Measurements from ENCODE around the gene ANAPC16. TPM values are rescaled to one million over a fixed set of nuclear protein-coding genes. Genes with fewer than 3 reads are reported as not detected.
"Not testable (repeated sequence)": the region's sequence is repeated elsewhere in the genome, so short reads cannot be mapped to it uniquely, and the experiment has no call there.

Gene ANAPC16
- total RNA-seq, 1 donor from 2014 or later, result 53.2 TPM

- no peaks in the 10 kb centered on the region for H3K36me3 Mint-ChIP-seq (ENCODE audit: low read depth)
- no peak overlapping the region for H3K4me3 Mint-ChIP-seq
- H3K27ac Mint-ChIP-seq (ENCODE audit: unreplicated experiment), result no peak overlapping the region
- H3K9me3 Mint-ChIP-seq, result no peaks in the 10 kb centered on the region
- H3K27me3 Mint-ChIP-seq (ENCODE audit: low read depth), result no peaks in the 10 kb centered on the region
- H3K4me1 Mint-ChIP-seq, result peaks cover 51% of the 10 kb centered on the region
- TF ChIP-seq CTCF (conservative IDR thresholded peaks at IDR 0.05), result no peak
- no peak for DNase-seq (ENCODE audit: low read depth, low spot score)
These were observed 30.2 kb downstream of the ANAPC16 start for GRCh38 chr10:72245949-72246525.

GRCh38 chr10:72248468-72249151 lies 32.8 kb downstream of the ANAPC16 start:
- Mint-ChIP-seq H3K27me3 (ENCODE audit: low read depth) (no peaks in the 10 kb centered on the region), H3K4me3 (peak overlapping the region; percentile 51), H3K9me3 (no peaks in the 10 kb centered on the region), H3K4me1 (peaks cover 48% of the 10 kb centered on the region), H3K27ac (ENCODE audit: unreplicated experiment) (peak overlapping the region; percentile 99), H3K36me3 (ENCODE audit: low read depth) (no peaks in the 10 kb centered on the region)
- no peak for TF ChIP-seq CTCF (conservative IDR thresholded peaks at IDR 0.05)
- DNase-seq (ENCODE audit: low read depth, low spot score), result peak; percentile 22

- peaks cover 47% of the 10 kb centered on the region for H3K4me1 Mint-ChIP-seq
These were observed 33.5 kb downstream of the ANAPC16 start for GRCh38 chr10:72249176-72249862.

GRCh38 chr10:72250666-72251065 lies 34.9 kb downstream of the ANAPC16 start:
- no peaks in the 10 kb centered on the region for H3K36me3 Mint-ChIP-seq (ENCODE audit: low read depth)
- peaks cover 51% of the 10 kb centered on the region for H3K4me1 Mint-ChIP-seq
- H3K27ac Mint-ChIP-seq (ENCODE audit: unreplicated experiment), result no peak overlapping the region
- no peak for DNase-seq (ENCODE audit: low read depth, low spot score)
- no peaks in the 10 kb centered on the region for H3K27me3 Mint-ChIP-seq (ENCODE audit: low read depth)
- TF ChIP-seq CTCF (conservative IDR thresholded peaks at IDR 0.05), result no peak
- no peak overlapping the region for H3K4me3 Mint-ChIP-seq
- H3K9me3 Mint-ChIP-seq, result no peaks in the 10 kb centered on the region

More at GRCh38 chr10:72249176-72249862, 33.5 kb downstream of the ANAPC16 start:
- not testable (repeated sequence) for H3K27me3 Mint-ChIP-seq (ENCODE audit: low read depth); H3K36me3 Mint-ChIP-seq (ENCODE audit: low read depth); H3K9me3 Mint-ChIP-seq; DNase-seq (ENCODE audit: low read depth, low spot score)
- Mint-ChIP-seq H3K27ac (ENCODE audit: unreplicated experiment) (peak overlapping the region; percentile 99), H3K4me3 (peak overlapping the region; percentile 51)

- no peak for TF ChIP-seq CTCF (conservative IDR thresholded peaks at IDR 0.05)
- peaks cover 51% of the 10 kb centered on the region for H3K4me1 Mint-ChIP-seq
- no peaks in the 10 kb centered on the region for H3K36me3 Mint-ChIP-seq (ENCODE audit: low read depth)
- no peak overlapping the region for H3K4me3 Mint-ChIP-seq
- H3K9me3 Mint-ChIP-seq, result no peaks in the 10 kb centered on the region
- no peaks in the 10 kb centered on the region for H3K27me3 Mint-ChIP-seq (ENCODE audit: low read depth)
- no peak overlapping the region for H3K27ac Mint-ChIP-seq (ENCODE audit: unreplicated experiment)
- no peak for DNase-seq (ENCODE audit: low read depth, low spot score)
These were observed 35.8 kb downstream of the ANAPC16 start for GRCh38 chr10:72251635-72252034.

GRCh38 chr10:72252972-72253371 lies 37.2 kb downstream of the ANAPC16 start:
- Mint-ChIP-seq H3K9me3 (no peaks in the 10 kb centered on the region), H3K27ac (ENCODE audit: unreplicated experiment) (no peak overlapping the region), H3K27me3 (ENCODE audit: low read depth) (no peaks in the 10 kb centered on the region), H3K4me3 (no peak overlapping the region), H3K4me1 (peaks cover 56% of the 10 kb centered on the region), H3K36me3 (ENCODE audit: low read depth) (no peaks in the 10 kb centered on the region)
- TF ChIP-seq CTCF (conservative IDR thresholded peaks at IDR 0.05), result no peak
- DNase-seq (ENCODE audit: low read depth, low spot score), result no peak

Data from neural crest cell (in vitro differentiated cells).